NCI-H446 (cell line): ENCODE data around the gene LEPROT.

Experiments
- DNase-seq, 2 experiments: peaks; one replicate each; lab custom pipeline; 2025; lab: John Stamatoyannopoulos, UW

Gene LEPROT

GRCh38 chr1:65477414-65478378 is 57.2 kb downstream of the LEPROT start:
- DNase-seq: no peak

- DNase-seq: no peak
Measured at GRCh38 chr1:65478379-65479026, 58.0 kb downstream of the LEPROT start.

GRCh38 chr1:65479554-65480204 is 59.2 kb downstream of the LEPROT start:
- no peak for DNase-seq

- no peak for DNase-seq
Measured at GRCh38 chr1:65480684-65481405, 60.4 kb downstream of the LEPROT start.

GRCh38 chr1:65483993-65484754 is 63.7 kb downstream of the LEPROT start:
- no peak for DNase-seq
